HG03097 (cell line): Measurements from ENCODE around the gene VTI1A.

ENCODE experiments used
- ATAC-seq: cut with Tn5 transposase; IDR thresholded peaks from one replicate; pipeline ENCODE4 v1.9.1; 2021; ENCODE audit not compliant: unreplicated experiment, low FRiP score

VTI1A gene

GRCh38 chr10:112663234-112664125, 216.5 kb downstream of the VTI1A start:
- no peak for ATAC-seq

GRCh38 chr10:112666094-112666493, 219.1 kb downstream of the VTI1A start:
- ATAC-seq = no peak

- no peak for ATAC-seq
Measured at GRCh38 chr10:112669989-112670388, 223.0 kb downstream of the VTI1A start.

- ATAC-seq = no peak
Measured at GRCh38 chr10:112671743-112672142, 224.7 kb downstream of the VTI1A start.

- no peak for ATAC-seq
Measured at GRCh38 chr10:112672706-112673105, 225.7 kb downstream of the VTI1A start.

- ATAC-seq = no peak
Measured at GRCh38 chr10:112675560-112676083, 228.6 kb downstream of the VTI1A start.

GRCh38 chr10:112677689-112678088, 230.7 kb downstream of the VTI1A start:
- ATAC-seq = no peak

GRCh38 chr10:112678581-112678980, 231.6 kb downstream of the VTI1A start:
- no peak for ATAC-seq

- no peak for ATAC-seq
Measured at GRCh38 chr10:112678987-112679386, 232.0 kb downstream of the VTI1A start.

GRCh38 chr10:112679392-112679791, 232.4 kb downstream of the VTI1A start:
- ATAC-seq = no peak

GRCh38 chr10:112680586-112680985, 233.6 kb downstream of the VTI1A start:
- ATAC-seq = no peak

GRCh38 chr10:112687647-112688046, 240.6 kb downstream of the VTI1A start:
- ATAC-seq = no peak

GRCh38 chr10:112689327-112690072, 242.5 kb downstream of the VTI1A start:
- ATAC-seq = no peak

- no peak for ATAC-seq
Measured at GRCh38 chr10:112695539-112695938, 248.5 kb downstream of the VTI1A start.

- ATAC-seq = no peak
Measured at GRCh38 chr10:112696592-112696991, 249.6 kb downstream of the VTI1A start.

- ATAC-seq = no peak
Measured at GRCh38 chr10:112698133-112698817, 251.3 kb downstream of the VTI1A start.

GRCh38 chr10:112698818-112699164, 251.8 kb downstream of the VTI1A start:
- no peak for ATAC-seq

- ATAC-seq = no peak
Measured at GRCh38 chr10:112700215-112700671, 253.2 kb downstream of the VTI1A start.

GRCh38 chr10:112701211-112701877, 254.3 kb downstream of the VTI1A start:
- ATAC-seq = no peak

GRCh38 chr10:112701878-112702255, 254.9 kb downstream of the VTI1A start:
- no peak for ATAC-seq
